ENCODE results near the gene ZFPM1. TPM values are rescaled to one million over a fixed set of nuclear protein-coding genes. Genes with fewer than 3 reads are reported as not detected.
A peak's percentile ranks its signal among the peaks of the same experiment; 100 is the strongest.

Gene ZFPM1
- total RNA-seq, 3 donors from 2014 or later: 0.32 to 2.9 (median 2.3) TPM

GRCh38 chr16:88428616-88429386 is 24.3 kb upstream of the ZFPM1 start:
- intact Hi-C loops (cut with DNase I; ENCODE audit: low total_unique reads): no loop called here
- Histone ChIP-seq H3K9me3 (no peaks in the 10 kb centered on the region), H3K4me3 (peak overlapping the region in 2 of 3 donors; percentile 51 to 61), H3K27me3 (peaks cover 0 to 15% of the 10 kb centered on the region in 2 donors), H3K36me3 (no peaks in the 10 kb centered on the region), H3K27ac (no peak overlapping the region), H3K4me1 (peaks cover 0 to 5% of the 10 kb centered on the region in 2 donors)
- DNase-seq (ENCODE audit: low spot score in 2 of 2): no peak
- TF ChIP-seq POLR2A (IDR thresholded peaks at IDR 0.05) (no peak), POLR2AphosphoS5 (IDR thresholded peaks at IDR 0.05) (no peak), CTCF (IDR thresholded peaks at IDR 0.05) (no peak)

DNA sequence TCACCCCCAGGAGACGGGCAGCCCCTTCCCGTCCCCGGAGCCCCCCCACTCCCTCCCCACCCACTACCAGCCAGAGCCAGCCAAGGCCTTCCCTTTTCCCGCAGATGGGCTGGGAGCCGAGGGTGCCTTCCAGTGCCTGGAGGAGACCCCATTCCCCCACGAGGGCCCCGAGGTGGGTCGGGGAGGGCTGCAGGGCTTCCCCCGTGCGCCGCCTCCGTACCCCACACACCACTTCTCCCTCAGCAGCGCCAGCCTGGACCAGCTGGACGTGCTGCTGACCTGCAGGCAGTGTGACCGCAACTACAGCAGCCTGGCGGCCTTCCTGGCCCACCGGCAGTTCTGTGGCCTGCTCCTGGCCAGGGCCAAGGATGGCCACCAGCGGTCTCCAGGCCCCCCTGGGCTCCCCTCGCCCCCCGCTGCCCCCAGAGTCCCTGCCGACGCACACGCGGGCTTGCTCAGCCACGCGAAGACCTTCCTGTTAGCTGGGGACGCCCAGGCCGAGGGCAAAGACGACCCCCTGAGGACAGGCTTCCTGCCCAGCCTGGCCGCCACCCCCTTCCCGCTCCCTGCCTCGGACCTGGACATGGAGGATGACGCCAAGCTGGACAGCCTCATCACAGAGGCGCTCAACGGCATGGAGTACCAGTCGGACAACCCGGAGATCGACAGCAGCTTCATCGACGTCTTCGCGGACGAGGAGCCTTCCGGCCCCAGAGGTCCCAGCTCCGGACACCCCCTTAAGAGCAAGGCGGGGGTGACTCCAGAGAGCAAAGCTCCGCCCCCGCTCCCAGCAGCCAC is 23.5 kb upstream of the ZFPM1 start:
- TF ChIP-seq CTCF (IDR thresholded peaks at IDR 0.05) (no peak), POLR2AphosphoS5 (IDR thresholded peaks at IDR 0.05) (no peak), POLR2A (IDR thresholded peaks at IDR 0.05) (no peak)
- peaks cover 0 to 5% of the 10 kb centered on the region in 2 donors for H3K4me1 ChIP-seq
- H3K27me3 ChIP-seq: peaks cover 0 to 15% of the 10 kb centered on the region in 2 donors
- DNase-seq (ENCODE audit: low spot score in 2 of 2): no peak
- H3K27ac ChIP-seq: peak overlapping the region; percentile 10 to 13
- H3K4me3 ChIP-seq: peak overlapping the region; percentile 43 to 61 (median 51)
- intact Hi-C loops (cut with DNase I; ENCODE audit: low total_unique reads): no loop called here
- no peaks in the 10 kb centered on the region for H3K36me3 ChIP-seq
- H3K9me3 ChIP-seq: no peaks in the 10 kb centered on the region

DNA sequence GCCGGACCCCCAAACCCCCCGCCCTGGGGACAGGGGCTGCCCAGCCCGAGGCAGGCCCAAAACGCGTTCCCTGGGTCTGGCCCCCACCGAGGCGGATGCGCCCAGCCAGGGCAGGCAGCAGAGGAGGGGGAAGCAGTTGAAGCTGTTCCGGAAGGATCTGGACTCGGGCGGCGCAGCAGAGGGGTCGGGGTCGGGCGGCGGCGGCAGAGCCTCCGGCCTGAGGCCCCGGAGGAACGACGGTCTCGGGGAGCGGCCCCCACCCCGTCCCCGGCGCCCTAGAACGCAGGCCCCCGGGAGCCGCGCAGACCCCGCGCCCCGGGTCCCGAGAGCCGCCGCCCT is 22.9 kb upstream of the ZFPM1 start:
- no peak for DNase-seq (ENCODE audit: low spot score in 2 of 2)
- TF ChIP-seq POLR2A (IDR thresholded peaks at IDR 0.05): no peak
- no peak for TF ChIP-seq CTCF (IDR thresholded peaks at IDR 0.05)
- no peak for TF ChIP-seq POLR2AphosphoS5 (IDR thresholded peaks at IDR 0.05)
- peak overlapping the region; percentile 43 to 61 (median 51) for H3K4me3 ChIP-seq
- no peaks in the 10 kb centered on the region for H3K36me3 ChIP-seq
- H3K9me3 ChIP-seq: no peaks in the 10 kb centered on the region
- intact Hi-C loops (cut with DNase I; ENCODE audit: low total_unique reads): no loop called here
- H3K27ac ChIP-seq: peak overlapping the region; percentile 10 to 13
- H3K27me3 ChIP-seq: peaks cover 0 to 15% of the 10 kb centered on the region in 2 donors
- H3K4me1 ChIP-seq: peaks cover 0 to 3% of the 10 kb centered on the region in 2 donors

DNA sequence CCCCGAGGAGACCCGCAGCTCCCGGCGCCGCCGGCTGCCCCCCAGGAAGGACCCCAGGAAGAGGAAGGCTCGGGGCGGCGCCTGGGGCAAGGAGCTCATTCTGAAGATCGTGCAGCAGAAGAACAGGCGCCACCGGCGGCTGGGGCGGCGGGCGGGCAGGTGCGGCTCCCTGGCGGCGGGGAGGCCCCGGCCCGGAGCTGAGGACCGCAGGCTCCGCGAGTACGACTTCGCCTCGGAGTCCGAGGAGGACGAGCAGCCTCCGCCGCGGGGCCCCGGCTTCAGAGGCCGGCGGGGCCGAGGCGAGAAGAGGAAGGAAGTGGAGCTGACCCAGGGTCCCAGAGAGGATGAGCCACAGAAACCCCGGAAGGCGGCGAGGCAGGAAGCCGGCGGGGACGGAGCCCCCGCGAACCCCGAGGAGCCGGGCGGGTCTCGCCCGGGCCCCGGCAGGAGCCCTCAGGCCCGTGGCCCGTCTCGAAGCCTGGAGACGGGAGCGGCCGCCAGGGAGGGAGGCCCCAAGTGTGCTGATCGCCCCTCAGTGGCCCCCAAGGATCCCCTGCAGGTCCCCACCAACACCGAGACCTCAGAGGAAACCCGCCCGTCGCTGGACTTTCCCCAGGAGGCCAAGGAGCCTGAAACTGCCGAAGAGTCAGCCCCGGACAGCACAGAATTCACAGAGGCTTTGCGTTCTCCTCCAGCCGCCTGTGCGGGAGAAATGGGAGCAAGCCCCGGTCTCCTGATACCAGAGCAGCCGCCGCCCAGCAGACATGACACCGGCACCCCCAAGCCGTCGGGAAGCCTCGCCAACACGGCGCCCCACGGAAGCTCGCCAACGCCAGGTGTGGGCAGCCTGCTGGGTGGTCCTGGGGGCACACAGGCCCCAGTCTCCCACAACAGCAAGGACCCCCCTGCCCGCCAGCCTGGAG is 22.3 kb upstream of the ZFPM1 start:
- no peaks in the 10 kb centered on the region for H3K9me3 ChIP-seq
- peaks cover 0 to 15% of the 10 kb centered on the region in 2 donors for H3K27me3 ChIP-seq
- H3K27ac ChIP-seq: peak overlapping the region; percentile 10 to 13
- intact Hi-C loops (cut with DNase I; ENCODE audit: low total_unique reads): no loop called here
- no peaks in the 10 kb centered on the region for H3K36me3 ChIP-seq
- no peak for DNase-seq (ENCODE audit: low spot score in 2 of 2)
- H3K4me3 ChIP-seq: peak overlapping the region; percentile 43 to 61 (median 51)
- no peak for TF ChIP-seq POLR2A (IDR thresholded peaks at IDR 0.05)
- H3K4me1 ChIP-seq: no peaks in the 10 kb centered on the region

DNA sequence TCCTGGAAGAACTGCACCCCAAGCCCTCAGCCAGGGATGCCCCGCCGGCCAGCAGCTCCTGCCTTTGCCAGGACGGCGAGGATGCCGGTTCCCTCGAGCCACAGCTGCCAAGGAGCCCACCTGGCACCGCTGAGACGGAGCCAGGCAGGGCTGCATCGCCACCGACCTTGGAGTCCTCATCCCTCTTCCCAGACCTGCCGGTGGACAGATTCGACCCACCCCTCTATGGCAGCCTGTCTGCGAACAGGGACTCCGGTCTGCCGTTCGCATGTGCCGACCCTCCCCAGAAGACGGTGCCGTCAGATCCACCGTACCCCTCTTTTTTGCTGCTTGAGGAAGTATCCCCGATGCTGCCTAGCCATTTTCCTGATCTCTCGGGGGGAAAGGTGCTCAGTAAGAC is 21.4 kb upstream of the ZFPM1 start:
- TF ChIP-seq CTCF (IDR thresholded peaks at IDR 0.05) (no peak), POLR2A (IDR thresholded peaks at IDR 0.05) (no peak)
- H3K4me1 ChIP-seq: no peaks in the 10 kb centered on the region
- no peaks in the 10 kb centered on the region for H3K36me3 ChIP-seq
- DNase-seq (ENCODE audit: low spot score in 2 of 2): no peak
- intact Hi-C loops (cut with DNase I; ENCODE audit: low total_unique reads): no loop called here
- H3K9me3 ChIP-seq: no peaks in the 10 kb centered on the region
- H3K4me3 ChIP-seq: no peak overlapping the region
- peaks cover 0 to 15% of the 10 kb centered on the region in 2 donors for H3K27me3 ChIP-seq
- no peak overlapping the region for H3K27ac ChIP-seq
